ENCODE results near the gene FGFR2.
"Not testable (repeated sequence)": the region's sequence is repeated elsewhere in the genome, so short reads cannot be mapped to it uniquely, and the experiment has no call there.

FGFR2 gene

DNA sequence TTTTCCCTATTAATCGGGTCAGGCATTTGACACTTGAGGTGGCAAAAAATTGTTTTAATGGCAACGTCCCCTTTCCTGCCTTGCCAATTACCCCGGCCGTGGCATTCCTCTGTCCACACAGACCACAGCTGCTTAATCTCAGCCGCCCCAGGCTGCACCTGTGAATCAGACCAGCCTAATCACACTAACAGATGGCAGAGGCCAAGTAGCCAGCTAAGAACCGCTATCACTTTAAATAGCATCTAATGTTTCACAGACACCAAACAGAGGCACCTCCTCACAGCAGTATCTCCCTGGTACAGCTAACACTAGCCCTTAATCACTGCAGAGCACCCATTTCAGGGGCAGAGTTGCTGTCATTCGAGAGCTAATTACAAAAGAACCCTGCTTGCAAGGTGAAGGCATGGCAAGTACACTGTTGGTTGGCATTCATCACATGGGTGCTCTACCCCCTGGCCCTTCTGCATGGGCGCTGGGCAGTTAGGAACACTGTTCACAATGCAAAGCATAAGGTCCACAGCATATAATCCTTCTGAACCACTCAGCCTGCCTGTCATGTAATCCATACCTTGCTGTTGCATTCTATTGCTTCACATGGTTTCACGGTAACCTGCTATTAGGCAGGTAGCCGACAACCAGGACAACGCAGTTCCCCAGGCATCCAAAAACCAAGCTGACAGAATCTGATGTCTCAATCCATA lies 38.8 kb downstream of the FGFR2 start:
- no peak for DNase-seq
- Mint-ChIP-seq H3K4me1 (peaks cover 58% of the 10 kb centered on the region), H3K9me3 (no peaks in the 10 kb centered on the region), H3K4me3 (no peak overlapping the region), H3K36me3 (ENCODE audit: low read depth) (peaks cover 47% of the 10 kb centered on the region), H3K27ac (peak overlapping the region; percentile 87), H3K27me3 (ENCODE audit: low read depth, poor library complexity) (peaks cover 12% of the 10 kb centered on the region)
- TF ChIP-seq, protein P1, sequence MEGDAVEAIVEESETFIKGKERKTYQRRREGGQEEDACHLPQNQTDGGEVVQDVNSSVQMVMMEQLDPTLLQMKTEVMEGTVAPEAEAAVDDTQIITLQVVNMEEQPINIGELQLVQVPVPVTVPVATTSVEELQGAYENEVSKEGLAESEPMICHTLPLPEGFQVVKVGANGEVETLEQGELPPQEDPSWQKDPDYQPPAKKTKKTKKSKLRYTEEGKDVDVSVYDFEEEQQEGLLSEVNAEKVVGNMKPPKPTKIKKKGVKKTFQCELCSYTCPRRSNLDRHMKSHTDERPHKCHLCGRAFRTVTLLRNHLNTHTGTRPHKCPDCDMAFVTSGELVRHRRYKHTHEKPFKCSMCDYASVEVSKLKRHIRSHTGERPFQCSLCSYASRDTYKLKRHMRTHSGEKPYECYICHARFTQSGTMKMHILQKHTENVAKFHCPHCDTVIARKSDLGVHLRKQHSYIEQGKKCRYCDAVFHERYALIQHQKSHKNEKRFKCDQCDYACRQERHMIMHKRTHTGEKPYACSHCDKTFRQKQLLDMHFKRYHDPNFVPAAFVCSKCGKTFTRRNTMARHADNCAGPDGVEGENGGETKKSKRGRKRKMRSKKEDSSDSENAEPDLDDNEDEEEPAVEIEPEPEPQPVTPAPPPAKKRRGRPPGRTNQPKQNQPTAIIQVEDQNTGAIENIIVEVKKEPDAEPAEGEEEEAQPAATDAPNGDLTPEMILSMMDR (IDR thresholded peaks at IDR 0.05): no peak

DNA sequence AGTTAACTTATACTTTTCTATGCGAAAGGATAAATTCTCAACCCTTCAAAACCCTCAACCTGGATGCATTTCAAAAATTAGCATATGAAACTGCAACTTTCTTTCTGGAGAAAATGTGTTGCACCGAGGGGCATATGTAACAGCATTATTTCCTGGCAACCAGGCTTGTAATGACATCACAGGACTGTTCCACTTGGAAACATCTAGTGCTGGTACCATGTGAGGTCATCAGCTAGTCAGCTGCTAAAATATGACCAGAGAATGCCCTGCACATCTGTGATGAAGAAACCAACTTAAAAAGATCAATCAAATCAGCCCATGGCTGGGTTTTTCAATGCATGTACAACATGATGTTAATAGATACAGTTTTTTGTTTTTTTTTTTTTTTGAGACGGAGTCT lies 40.0 kb downstream of the FGFR2 start:
- no peak overlapping the region for H3K27ac Mint-ChIP-seq
- H3K4me1 Mint-ChIP-seq: peaks cover 62% of the 10 kb centered on the region
- peaks cover 35% of the 10 kb centered on the region for H3K36me3 Mint-ChIP-seq (ENCODE audit: low read depth)
- DNase-seq: no peak
- TF ChIP-seq, protein P1 (IDR thresholded peaks at IDR 0.05): no peak
- H3K4me3 Mint-ChIP-seq: no peak overlapping the region
- H3K9me3 Mint-ChIP-seq: no peaks in the 10 kb centered on the region
- peaks cover 12% of the 10 kb centered on the region for H3K27me3 Mint-ChIP-seq (ENCODE audit: low read depth, poor library complexity)

DNA sequence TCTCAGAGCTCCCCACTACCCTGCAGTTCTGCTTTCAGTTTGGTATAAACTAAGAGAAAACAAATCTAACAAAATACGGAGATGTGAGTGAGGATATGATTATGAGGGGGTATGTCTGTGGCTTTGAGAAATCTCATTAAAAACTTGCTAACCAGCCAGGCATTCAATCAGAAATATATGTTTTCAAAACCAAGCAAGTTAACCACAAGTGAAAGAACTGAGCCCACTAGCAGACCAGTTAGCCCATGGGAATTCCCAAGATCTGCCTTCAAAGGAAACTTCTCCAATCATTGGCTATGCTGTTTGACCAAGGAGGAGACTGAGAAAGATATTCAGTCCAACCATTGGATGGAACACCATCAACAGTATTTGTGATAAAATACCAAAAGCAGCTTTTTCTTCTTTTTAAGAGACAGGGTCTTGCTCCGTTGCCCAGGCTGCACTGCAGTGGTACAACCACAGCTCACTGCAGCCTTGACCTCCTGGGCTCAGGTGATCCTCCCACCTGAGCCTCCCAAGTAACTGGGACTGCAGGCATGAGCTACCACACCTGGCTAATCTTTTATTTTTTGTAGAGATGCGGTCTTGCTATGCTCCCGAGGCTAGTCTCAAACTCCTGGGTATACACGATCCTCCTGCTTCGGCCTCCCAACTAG lies 41.2 kb downstream of the FGFR2 start:
- H3K9me3 Mint-ChIP-seq: no peaks in the 10 kb centered on the region
- H3K27ac Mint-ChIP-seq: peak overlapping the region; percentile 64
- H3K4me1 Mint-ChIP-seq: peaks cover 67% of the 10 kb centered on the region
- H3K27me3 Mint-ChIP-seq (ENCODE audit: low read depth, poor library complexity): peaks cover 12% of the 10 kb centered on the region
- H3K4me3 Mint-ChIP-seq: no peak overlapping the region
- DNase-seq: no peak
- TF ChIP-seq, protein P1 (IDR thresholded peaks at IDR 0.05): no peak
- peaks cover 38% of the 10 kb centered on the region for H3K36me3 Mint-ChIP-seq (ENCODE audit: low read depth)

DNA sequence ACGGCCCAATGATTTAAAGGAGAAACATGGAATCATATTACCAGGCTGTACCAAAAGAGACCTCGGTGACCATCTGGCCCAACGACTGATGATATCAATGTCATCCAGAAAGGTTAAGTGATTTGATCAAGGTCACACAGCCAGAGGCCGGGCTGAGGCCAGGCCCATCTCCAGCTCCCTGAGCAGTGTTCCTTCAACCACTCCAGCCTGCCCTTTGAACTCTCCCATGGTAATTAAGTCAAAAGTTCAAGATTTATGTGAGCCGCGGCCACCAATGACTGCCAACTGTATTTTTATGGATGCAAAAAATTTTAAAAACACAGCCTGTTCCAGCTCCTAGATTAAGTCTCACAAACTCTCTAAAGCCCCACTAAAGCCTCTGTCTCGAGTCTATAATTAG lies 41.8 kb downstream of the FGFR2 start:
- peak; percentile 45 for DNase-seq
- peaks cover 67% of the 10 kb centered on the region for H3K4me1 Mint-ChIP-seq
- peak overlapping the region; percentile 64 for H3K27ac Mint-ChIP-seq
- H3K4me3 Mint-ChIP-seq: peak overlapping the region; percentile 26
- H3K9me3 Mint-ChIP-seq: peaks cover 3% of the 10 kb centered on the region
- H3K27me3 Mint-ChIP-seq (ENCODE audit: low read depth, poor library complexity): peaks cover 9% of the 10 kb centered on the region
- H3K36me3 Mint-ChIP-seq (ENCODE audit: low read depth): peaks cover 38% of the 10 kb centered on the region
- TF ChIP-seq, protein P1 (IDR thresholded peaks at IDR 0.05): no peak

DNA sequence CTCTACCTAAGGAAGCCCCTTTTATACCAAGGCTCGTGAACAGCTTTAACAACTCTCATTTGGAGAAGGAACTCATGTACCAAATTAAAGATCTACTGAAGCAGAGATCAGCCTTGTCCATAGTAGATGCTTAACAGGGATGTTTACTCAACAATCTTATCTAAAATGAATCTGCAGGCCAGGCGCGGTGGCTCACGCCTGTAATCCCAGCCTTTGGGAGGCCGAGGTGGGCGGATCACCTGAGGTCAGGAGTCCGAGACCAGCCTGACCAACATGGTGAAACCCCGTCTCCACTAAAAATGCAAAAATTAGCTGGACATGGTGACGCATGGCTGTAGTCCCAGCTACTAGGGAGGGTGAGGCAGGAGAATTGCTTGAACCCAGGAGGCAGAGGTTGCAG lies 43.3 kb downstream of the FGFR2 start:
- H3K27me3 Mint-ChIP-seq (ENCODE audit: low read depth, poor library complexity); H3K4me3 Mint-ChIP-seq; H3K27ac Mint-ChIP-seq; DNase-seq: not testable (repeated sequence)
- H3K4me1 Mint-ChIP-seq: peaks cover 61% of the 10 kb centered on the region
- H3K9me3 Mint-ChIP-seq: peaks cover 17% of the 10 kb centered on the region
- peaks cover 47% of the 10 kb centered on the region for H3K36me3 Mint-ChIP-seq (ENCODE audit: low read depth)

DNA sequence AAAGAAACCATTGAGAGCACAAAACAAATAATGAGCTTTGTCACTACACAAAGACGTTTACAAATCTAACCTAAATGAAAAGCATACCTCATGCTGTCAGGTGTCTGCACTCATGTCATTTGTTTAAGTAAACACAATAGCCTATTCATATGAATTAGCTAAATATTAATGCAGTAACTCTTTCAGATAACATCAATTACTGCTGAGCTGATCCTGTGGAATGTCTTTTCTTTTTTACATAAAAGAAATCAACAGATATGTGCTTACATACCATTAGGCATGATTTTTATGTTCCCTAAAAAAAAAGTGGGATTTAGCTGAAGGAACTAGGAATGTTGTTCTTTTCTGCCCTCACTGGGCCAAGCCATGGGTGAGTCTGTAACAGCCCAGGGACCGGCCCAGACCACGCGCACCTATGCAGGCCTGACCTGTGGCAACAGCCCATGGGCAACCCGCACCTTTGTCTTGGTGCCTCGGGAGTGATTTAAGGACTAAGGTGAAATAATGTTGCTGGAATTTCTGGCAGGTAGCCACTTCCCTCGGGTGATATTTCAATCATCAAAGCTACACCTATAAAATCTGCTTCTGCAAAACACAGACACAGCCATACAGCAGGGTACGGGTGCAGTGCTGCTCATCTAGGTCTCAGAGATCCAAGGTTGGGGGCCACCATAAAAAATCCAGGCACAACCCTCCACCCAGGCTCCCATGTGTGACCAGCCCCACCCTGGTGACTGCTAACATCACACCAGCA lies 44.6 kb downstream of the FGFR2 start:
- Mint-ChIP-seq H3K4me1 (peaks cover 49% of the 10 kb centered on the region), H3K9me3 (peaks cover 26% of the 10 kb centered on the region)
- no peak for DNase-seq

More for the DNA sequence above, 44.6 kb downstream of the FGFR2 start:
- Mint-ChIP-seq H3K36me3 (ENCODE audit: low read depth) (peaks cover 60% of the 10 kb centered on the region), H3K27me3 (ENCODE audit: low read depth, poor library complexity) (peaks cover 4% of the 10 kb centered on the region), H3K27ac (no peak overlapping the region), H3K4me3 (no peak overlapping the region)
- TF ChIP-seq, protein P1 (IDR thresholded peaks at IDR 0.05): no peak

Measured in nephron progenitor cell (in vitro differentiated cells).